PC-9 (cell line): ENCODE data around the gene PGC.

Experiments
- EZH2 ChIP-seq: fragments of 200-600 bp; sonication (generic); IDR thresholded peaks from 2 replicates; pipeline ENCODE4 v1.8.0; 2017; ENCODE audit warnings: antibody characterized with exemption, low read depth
- TF ChIP-seq, protein P1 (sequence below): fragments of 200-600 bp; sonication (generic); conservative IDR thresholded peaks from 2 replicates; pipeline ENCODE4 v1.6.1; 2017; ENCODE audit warnings: mixed run types, antibody characterized with exemption, mild to moderate bottlenecking, moderate library complexity

DNA sequence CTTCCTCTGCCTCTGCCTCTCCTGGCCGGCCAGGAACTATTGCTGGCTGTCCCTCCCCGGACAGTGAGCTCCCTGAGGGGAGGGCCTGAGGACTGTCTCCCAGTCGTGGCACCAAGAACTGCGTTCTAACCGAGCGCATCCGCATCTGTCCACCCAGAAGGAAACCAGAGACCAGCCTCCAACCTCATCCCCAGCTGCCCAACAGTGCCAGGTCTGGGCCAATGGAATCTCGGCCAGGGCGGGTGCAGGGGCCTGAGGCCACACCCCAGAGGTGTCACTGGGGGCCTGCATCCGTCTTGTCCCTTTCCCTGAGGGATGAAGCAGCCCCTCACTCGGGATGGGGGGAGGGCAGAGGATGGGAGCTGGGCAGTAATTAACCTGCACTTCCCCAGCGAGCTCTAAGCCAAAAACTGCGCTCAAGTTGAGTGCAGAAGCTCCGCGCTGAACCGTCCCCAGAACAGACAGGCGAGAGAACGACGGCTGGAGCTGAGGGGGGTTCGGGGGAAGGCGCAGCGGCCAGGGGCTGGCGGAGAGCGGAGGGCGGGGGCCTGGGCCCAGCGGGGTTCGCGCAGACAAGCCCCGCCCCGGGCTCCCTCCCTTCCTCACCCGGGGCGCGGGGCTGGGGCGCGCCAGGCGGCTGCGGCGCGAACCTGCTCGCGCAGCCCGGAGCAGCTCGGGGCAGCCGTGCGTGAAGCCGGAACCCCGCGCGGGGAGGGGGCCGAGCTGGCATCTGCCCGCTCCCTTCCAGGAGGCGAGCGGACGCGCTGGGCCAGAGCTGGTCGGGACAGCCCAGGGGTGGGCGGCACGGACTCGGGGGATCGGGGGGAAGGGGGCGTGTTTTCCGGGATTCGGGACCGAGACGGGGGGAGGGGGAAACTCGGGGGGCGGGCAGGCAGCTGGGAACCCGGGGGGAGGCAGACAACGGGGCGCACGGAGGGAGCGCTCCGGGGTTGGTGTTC, 13.2 kb downstream of the PGC start:
- TF ChIP-seq, protein P1, sequence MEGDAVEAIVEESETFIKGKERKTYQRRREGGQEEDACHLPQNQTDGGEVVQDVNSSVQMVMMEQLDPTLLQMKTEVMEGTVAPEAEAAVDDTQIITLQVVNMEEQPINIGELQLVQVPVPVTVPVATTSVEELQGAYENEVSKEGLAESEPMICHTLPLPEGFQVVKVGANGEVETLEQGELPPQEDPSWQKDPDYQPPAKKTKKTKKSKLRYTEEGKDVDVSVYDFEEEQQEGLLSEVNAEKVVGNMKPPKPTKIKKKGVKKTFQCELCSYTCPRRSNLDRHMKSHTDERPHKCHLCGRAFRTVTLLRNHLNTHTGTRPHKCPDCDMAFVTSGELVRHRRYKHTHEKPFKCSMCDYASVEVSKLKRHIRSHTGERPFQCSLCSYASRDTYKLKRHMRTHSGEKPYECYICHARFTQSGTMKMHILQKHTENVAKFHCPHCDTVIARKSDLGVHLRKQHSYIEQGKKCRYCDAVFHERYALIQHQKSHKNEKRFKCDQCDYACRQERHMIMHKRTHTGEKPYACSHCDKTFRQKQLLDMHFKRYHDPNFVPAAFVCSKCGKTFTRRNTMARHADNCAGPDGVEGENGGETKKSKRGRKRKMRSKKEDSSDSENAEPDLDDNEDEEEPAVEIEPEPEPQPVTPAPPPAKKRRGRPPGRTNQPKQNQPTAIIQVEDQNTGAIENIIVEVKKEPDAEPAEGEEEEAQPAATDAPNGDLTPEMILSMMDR, result no peak
- no peak for TF ChIP-seq EZH2
